Right kidney (tissue), 1 donor: ENCODE results near the gene GAK.
"Not testable (repeated sequence)": the region's sequence is repeated elsewhere in the genome, so short reads cannot be mapped to it uniquely, and the experiment has no call there.

Source experiments
- DNase-seq: peaks from one replicate; pipeline ENCODE4 v3.0.0-alpha.2; 2016

GAK gene

GRCh38 chr4:953574-953915, 21.4 kb upstream of the GAK start:
- no peak for DNase-seq

GRCh38 chr4:952881-953573, 20.9 kb upstream of the GAK start:
- no peak for DNase-seq

GRCh38 chr4:951594-952468, 19.7 kb upstream of the GAK start:
- DNase-seq, result no peak

GRCh38 chr4:951186-951585, 19.1 kb upstream of the GAK start:
- DNase-seq, result no peak

GRCh38 chr4:950136-951020, 18.3 kb upstream of the GAK start:
- DNase-seq, result no peak

GRCh38 chr4:949656-950055, 17.5 kb upstream of the GAK start:
- DNase-seq, result no peak

- DNase-seq, result no peak
Observed at GRCh38 chr4:948936-949300, 16.8 kb upstream of the GAK start.

GRCh38 chr4:948101-948935, 16.2 kb upstream of the GAK start:
- DNase-seq, result no peak

- DNase-seq, result no peak
Observed at GRCh38 chr4:947491-947971, 15.4 kb upstream of the GAK start.

- no peak for DNase-seq
Observed at GRCh38 chr4:946517-947471, 14.7 kb upstream of the GAK start.

- DNase-seq, result no peak
Observed at GRCh38 chr4:946103-946450, 14.0 kb upstream of the GAK start.

- DNase-seq, result no peak
Observed at GRCh38 chr4:945274-946102, 13.4 kb upstream of the GAK start.

GRCh38 chr4:939508-939907, 7.4 kb upstream of the GAK start:
- not testable (repeated sequence) for DNase-seq

GRCh38 chr4:932713-933070, 576 bp upstream of the GAK start:
- no peak for DNase-seq

GRCh38 chr4:931194-931959, 739 bp downstream of the GAK start:
- no peak for DNase-seq

GRCh38 chr4:930827-931193, 1.3 kb downstream of the GAK start:
- no peak for DNase-seq

- no peak for DNase-seq
Observed at GRCh38 chr4:930028-930551, 2.0 kb downstream of the GAK start.

GRCh38 chr4:929096-929765, 2.9 kb downstream of the GAK start:
- DNase-seq, result no peak
